ENCODE results near the gene PSMC3. TPM values are rescaled to one million over a fixed set of nuclear protein-coding genes. Genes with fewer than 3 reads are reported as not detected.

Gene PSMC3
- polyA plus RNA-seq, 1 experiment, result 290 TPM

DNA sequence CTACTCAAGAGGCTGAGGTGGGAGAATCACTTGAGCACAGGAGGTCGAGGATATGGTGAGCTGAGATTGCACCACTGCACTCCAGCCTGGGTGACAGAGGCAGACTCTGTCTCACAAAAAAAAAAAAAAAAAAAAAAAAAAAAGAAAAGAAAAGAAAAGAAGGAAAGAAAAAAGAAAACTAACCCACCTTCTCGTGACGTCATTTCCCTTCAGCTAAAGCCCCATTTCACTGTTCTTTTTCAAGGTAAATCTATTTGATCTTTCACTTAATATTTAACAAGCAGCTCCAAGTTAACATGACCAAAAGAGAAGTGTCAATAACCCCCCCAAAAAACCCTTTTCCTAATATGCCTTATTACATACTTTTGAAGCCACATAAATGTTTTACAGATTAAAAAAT is 17.6 kb upstream of the PSMC3 start:
- POLR2A ChIA-PET, result interaction anchor here (0.6 to 0.7 kb wide), 2 partner anchors 93 to 102 kb away, joined by 4 to 5 read pairs; no protein-coding TSS in a partner anchor
- TF ChIP-seq, protein P1, sequence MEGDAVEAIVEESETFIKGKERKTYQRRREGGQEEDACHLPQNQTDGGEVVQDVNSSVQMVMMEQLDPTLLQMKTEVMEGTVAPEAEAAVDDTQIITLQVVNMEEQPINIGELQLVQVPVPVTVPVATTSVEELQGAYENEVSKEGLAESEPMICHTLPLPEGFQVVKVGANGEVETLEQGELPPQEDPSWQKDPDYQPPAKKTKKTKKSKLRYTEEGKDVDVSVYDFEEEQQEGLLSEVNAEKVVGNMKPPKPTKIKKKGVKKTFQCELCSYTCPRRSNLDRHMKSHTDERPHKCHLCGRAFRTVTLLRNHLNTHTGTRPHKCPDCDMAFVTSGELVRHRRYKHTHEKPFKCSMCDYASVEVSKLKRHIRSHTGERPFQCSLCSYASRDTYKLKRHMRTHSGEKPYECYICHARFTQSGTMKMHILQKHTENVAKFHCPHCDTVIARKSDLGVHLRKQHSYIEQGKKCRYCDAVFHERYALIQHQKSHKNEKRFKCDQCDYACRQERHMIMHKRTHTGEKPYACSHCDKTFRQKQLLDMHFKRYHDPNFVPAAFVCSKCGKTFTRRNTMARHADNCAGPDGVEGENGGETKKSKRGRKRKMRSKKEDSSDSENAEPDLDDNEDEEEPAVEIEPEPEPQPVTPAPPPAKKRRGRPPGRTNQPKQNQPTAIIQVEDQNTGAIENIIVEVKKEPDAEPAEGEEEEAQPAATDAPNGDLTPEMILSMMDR (IDR thresholded peaks at IDR 0.05; ENCODE audit: low read depth, low read length), result no peak
- Histone ChIP-seq H3K9me3 (ENCODE audit: control insufficient read depth, insufficient read depth, low read length) (no peaks in the 10 kb centered on the region; the same call in 1 of the 2 replicates), H3K27me3 (ENCODE audit: control insufficient read depth, insufficient read depth, low read length) (no peaks in the 10 kb centered on the region), H3K27ac (ENCODE audit: low read depth, low read length) (no peak overlapping the region), H3K4me3 (ENCODE audit: low read depth, low read length) (no peak overlapping the region)
- no peak for DNase-seq (ENCODE audit: low read depth, low spot score)
- CTCF ChIA-PET, result interaction anchor here (1.2 to 1.4 kb wide), 3 partner anchors 10 to 110 kb away, joined by 3 to 7 read pairs (median 7); no protein-coding TSS in a partner anchor

DNA sequence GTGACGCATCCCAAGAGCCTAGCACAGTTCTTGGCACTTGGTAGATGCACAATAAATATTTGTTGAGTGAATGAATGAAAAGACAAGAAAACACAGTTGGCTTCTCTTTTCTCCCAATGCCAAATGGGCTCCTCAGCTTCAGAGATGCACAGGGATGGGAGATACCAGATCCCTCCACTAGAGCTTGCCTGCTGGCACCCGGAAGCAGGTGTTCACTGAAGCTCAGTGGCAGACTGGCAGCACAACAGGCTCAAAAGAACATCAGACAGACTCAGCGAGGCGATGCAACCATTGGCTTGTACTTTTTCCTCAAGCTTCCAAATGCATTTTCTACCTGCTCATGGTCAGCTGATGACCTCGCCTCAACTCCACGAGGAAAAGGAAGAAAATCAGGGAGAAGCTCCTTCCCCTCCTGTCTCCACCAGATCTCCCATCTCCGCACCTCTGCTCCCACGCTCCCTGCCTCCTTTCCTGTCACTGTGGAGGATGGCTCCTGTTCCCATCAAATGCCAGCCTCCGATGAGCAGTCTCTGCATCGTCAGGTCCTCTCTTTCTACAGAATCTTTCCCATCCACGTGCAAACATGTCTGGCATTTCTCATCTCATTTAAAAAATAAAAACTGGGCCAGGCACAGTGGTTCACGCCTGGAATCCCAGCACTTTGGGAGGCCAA is 16.9 kb upstream of the PSMC3 start:
- TF ChIP-seq, protein P1 (IDR thresholded peaks at IDR 0.05; ENCODE audit: low read depth, low read length), result 0 out of 2 replicates have a peak, but pooled peaks have one; percentile 6
- ChIA-PET CTCF (interaction anchor here (1.2 to 1.4 kb wide), 4 partner anchors 10 to 174 kb away, joined by 3 to 7 read pairs (median 5); no protein-coding TSS in a partner anchor), POLR2A (no interaction called here)
- H3K9me3 ChIP-seq (ENCODE audit: control insufficient read depth, insufficient read depth, low read length), result no peaks in the 10 kb centered on the region; the same call in 1 of the 2 replicates
- no peak for DNase-seq (ENCODE audit: low read depth, low spot score)
- H3K27ac ChIP-seq (ENCODE audit: low read depth, low read length), result no peak overlapping the region
- no peak overlapping the region for H3K4me3 ChIP-seq (ENCODE audit: low read depth, low read length)
- H3K27me3 ChIP-seq (ENCODE audit: control insufficient read depth, insufficient read depth, low read length), result no peaks in the 10 kb centered on the region

DNA sequence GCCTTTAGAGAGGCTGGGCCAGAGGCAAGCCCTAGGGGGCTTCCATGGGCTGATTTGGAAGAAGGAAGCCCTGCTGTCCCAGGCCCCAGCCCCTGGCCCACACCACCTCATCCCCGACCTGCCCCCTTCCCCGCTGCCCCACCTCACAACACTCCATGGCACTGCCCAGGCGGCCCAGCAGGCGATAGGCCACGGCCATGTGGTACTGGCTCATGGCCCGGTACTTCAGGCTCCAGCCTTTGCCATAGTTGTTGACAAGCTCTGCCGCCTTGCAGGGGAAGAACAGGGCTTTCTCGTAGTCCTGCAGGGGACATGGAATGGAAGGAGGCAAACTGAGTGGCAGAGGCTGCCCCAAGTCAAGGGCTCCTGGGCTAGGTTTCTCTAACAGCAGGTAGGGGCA is 16.3 kb upstream of the PSMC3 start:
- ChIA-PET POLR2A (no interaction called here), CTCF (interaction anchor here (1.3 kb wide), 1 partner anchor 174 kb away, joined by 3 read pairs; no protein-coding TSS in a partner anchor)
- TF ChIP-seq, protein P1 (IDR thresholded peaks at IDR 0.05; ENCODE audit: low read depth, low read length), result no peak
- H3K9me3 ChIP-seq (ENCODE audit: control insufficient read depth, insufficient read depth, low read length), result no peaks in the 10 kb centered on the region
- H3K27ac ChIP-seq (ENCODE audit: low read depth, low read length), result no peak overlapping the region
- H3K4me3 ChIP-seq (ENCODE audit: low read depth, low read length), result no peak overlapping the region
- no peaks in the 10 kb centered on the region for H3K27me3 ChIP-seq (ENCODE audit: control insufficient read depth, insufficient read depth, low read length)
- DNase-seq (ENCODE audit: low read depth, low spot score), result no peak

DNA sequence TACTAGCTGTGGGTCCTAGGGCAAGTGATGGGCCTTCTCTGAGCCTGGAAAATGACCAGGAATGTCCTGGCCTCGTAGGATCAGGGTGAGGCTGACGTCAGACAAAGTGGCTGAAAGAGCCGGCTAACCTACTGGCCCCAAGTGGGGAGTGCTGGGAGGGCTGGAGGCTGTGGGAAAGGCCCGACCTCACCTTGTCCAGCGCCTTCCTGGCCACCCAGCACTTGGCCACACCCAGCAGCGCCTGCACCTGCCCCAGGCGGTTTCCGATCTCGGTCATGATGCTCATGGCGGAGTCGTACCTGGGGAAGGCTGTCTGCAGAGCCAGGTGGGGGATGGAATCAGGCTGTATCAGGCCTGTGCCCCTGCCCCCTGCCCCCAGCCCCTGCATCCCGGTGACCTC is 15.2 kb upstream of the PSMC3 start:
- Histone ChIP-seq H3K27ac (ENCODE audit: low read depth, low read length) (no peak overlapping the region), H3K4me3 (ENCODE audit: low read depth, low read length) (no peak overlapping the region), H3K9me3 (ENCODE audit: control insufficient read depth, insufficient read depth, low read length) (no peaks in the 10 kb centered on the region), H3K27me3 (ENCODE audit: control insufficient read depth, insufficient read depth, low read length) (no peaks in the 10 kb centered on the region)
- CTCF ChIA-PET, result interaction anchor here (1.5 kb wide), 1 partner anchor 68 kb away, joined by 3 read pairs; no protein-coding TSS in a partner anchor
- TF ChIP-seq, protein P1 (IDR thresholded peaks at IDR 0.05; ENCODE audit: low read depth, low read length), result no peak
- POLR2A ChIA-PET, result no interaction called here
- no peak for DNase-seq (ENCODE audit: low read depth, low spot score)

DNA sequence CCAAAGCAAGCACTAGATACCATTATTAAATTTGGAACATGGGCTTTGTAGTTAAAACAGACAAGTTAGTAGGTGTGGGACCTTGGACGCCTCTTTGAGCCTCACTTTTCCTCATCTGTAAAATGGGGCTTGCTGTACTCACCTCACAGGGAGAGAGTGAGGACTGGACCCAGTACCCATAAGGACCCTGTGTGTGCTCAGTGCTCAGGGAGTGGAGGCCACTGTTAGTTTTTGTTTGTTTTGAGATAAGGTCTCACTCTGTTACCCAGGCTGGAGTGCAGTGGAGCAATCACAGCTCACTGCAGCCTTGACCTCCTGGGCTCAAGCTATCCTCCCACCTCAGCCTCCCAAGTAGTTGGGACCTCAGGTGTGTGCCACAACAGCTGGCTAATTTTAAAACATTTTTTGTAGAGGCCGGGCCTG is 13.8 kb upstream of the PSMC3 start:
- Histone ChIP-seq H3K27me3 (ENCODE audit: control insufficient read depth, insufficient read depth, low read length) (no peaks in the 10 kb centered on the region), H3K27ac (ENCODE audit: low read depth, low read length) (no peak overlapping the region), H3K4me3 (ENCODE audit: low read depth, low read length) (no peak overlapping the region), H3K9me3 (ENCODE audit: control insufficient read depth, insufficient read depth, low read length) (no peaks in the 10 kb centered on the region)
- ChIA-PET POLR2A (no interaction called here), CTCF (interaction anchor here (0.9 to 1.5 kb wide), 2 partner anchors 13 to 67 kb away, joined by 3 read pairs; no protein-coding TSS in a partner anchor)
- TF ChIP-seq, protein P1 (IDR thresholded peaks at IDR 0.05; ENCODE audit: low read depth, low read length), result no peak
- no peak for DNase-seq (ENCODE audit: low read depth, low spot score)
